Urinary bladder (tissue), 4 donors: ENCODE measurements around the gene PSMB8. TPM values are rescaled to one million over a fixed set of nuclear protein-coding genes. Genes with fewer than 3 reads are reported as not detected.

ENCODE experiments used
- DNase-seq: peaks from one replicate; pipeline ENCODE4 v3.0.0-alpha.2; 2015; ENCODE audit errors: extremely low spot score
- H3K27ac ChIP-seq: one replicate; pipeline ENCODE4 v1.5.1; 2013; ENCODE audit warnings: low read depth, mild to moderate bottlenecking, moderate library complexity
- H3K36me3 ChIP-seq: one replicate; pipeline ENCODE4 v1.6.1; 2013; ENCODE audit warnings: mild to moderate bottlenecking, moderate library complexity; ENCODE audit not compliant: insufficient read depth
- H3K4me1 ChIP-seq: one replicate; pipeline ENCODE4 v1.6.1; 2013; ENCODE audit warnings: mild to moderate bottlenecking, moderate library complexity; ENCODE audit not compliant: insufficient read depth
- H3K4me3 ChIP-seq: one replicate; pipeline ENCODE4 v1.5.1; 2013; ENCODE audit warnings: low read depth, low read length
- WGBS: extraction: QIAGEN DNeasy Blood & Tissue Kit; methylation state at CpG from one replicate; pipeline ENCODE4 v1.1.7; 2013; 5-methylcytosine and 5-hydroxymethylcytosine counted together
- polyA plus RNA-seq: library from polyadenylated mRNA; stranded (reverse); fragments of 200-250 nt; gene quantifications from one replicate; pipeline ENCODE4 v1.2.3, GENCODE V29; 2013
- total RNA-seq: library from RNA; depleted of rRNA; stranded (reverse); fragments of >200 nt; gene quantifications from one replicate; pipeline ENCODE4 v1.2.3, GENCODE V29; 2014
- donor health status: healthy with polysubstance abuse.
- donor health status: healthy.

Gene PSMB8
- total and polyA plus RNA-seq, 2 donors: 24.9 to 82.0 TPM

- peak overlapping the region; percentile 70 for H3K4me3 ChIP-seq
- WGBS: 48% methylated on average over 23 of the region's 23 CpGs
- no peaks in the 10 kb centered on the region for H3K36me3 ChIP-seq
- no peak for DNase-seq
- H3K4me1 ChIP-seq: peaks cover 3% of the 10 kb centered on the region
- peak overlapping the region; percentile 97 for H3K27ac ChIP-seq
Measured at GRCh38 chr6:32852018-32852843, 8.4 kb upstream of the PSMB8 start.

GRCh38 chr6:32851025-32851424 lies 7.2 kb upstream of the PSMB8 start:
- 88% methylated on average over 4 of the region's 4 CpGs for WGBS
- no peak for DNase-seq
- Histone ChIP-seq H3K36me3 (no peaks in the 10 kb centered on the region), H3K27ac (no peak overlapping the region), H3K4me3 (no peak overlapping the region), H3K4me1 (peaks cover 3% of the 10 kb centered on the region)

- Histone ChIP-seq H3K36me3 (no peaks in the 10 kb centered on the region), H3K4me1 (peaks cover 3% of the 10 kb centered on the region), H3K27ac (no peak overlapping the region), H3K4me3 (no peak overlapping the region)
- WGBS: 80% methylated on average over 6 of the region's 6 CpGs
- no peak for DNase-seq
Measured at GRCh38 chr6:32849126-32849525, 5.3 kb upstream of the PSMB8 start.

- H3K4me1 ChIP-seq: peaks cover 3% of the 10 kb centered on the region
- DNase-seq: no peak
- H3K36me3 ChIP-seq: no peaks in the 10 kb centered on the region
- no peak overlapping the region for H3K4me3 ChIP-seq
- H3K27ac ChIP-seq: no peak overlapping the region
- 87% methylated on average over 8 of the region's 8 CpGs for WGBS
Measured at GRCh38 chr6:32847795-32848194, 3.9 kb upstream of the PSMB8 start.

- no peaks in the 10 kb centered on the region for H3K36me3 ChIP-seq
- no peak for DNase-seq
- H3K4me3 ChIP-seq: no peak overlapping the region
- no peak overlapping the region for H3K27ac ChIP-seq
- H3K4me1 ChIP-seq: peaks cover under 1% of the 10 kb centered on the region
- 90% methylated on average over 10 of the region's 10 CpGs for WGBS
Measured at GRCh38 chr6:32847004-32847403, 3.2 kb upstream of the PSMB8 start.

GRCh38 chr6:32845384-32845884 lies 1.6 kb upstream of the PSMB8 start:
- H3K27ac ChIP-seq: peak overlapping the region; percentile 35
- H3K36me3 ChIP-seq: no peaks in the 10 kb centered on the region
- WGBS: 74% methylated on average over 10 of the region's 10 CpGs
- H3K4me1 ChIP-seq: no peaks in the 10 kb centered on the region
- peak overlapping the region; percentile 87 for H3K4me3 ChIP-seq
- no peak for DNase-seq

GRCh38 chr6:32844839-32845383 lies 1.1 kb upstream of the PSMB8 start:
- Histone ChIP-seq H3K4me3 (peak overlapping the region; percentile 87), H3K27ac (peak overlapping the region; percentile 77), H3K4me1 (no peaks in the 10 kb centered on the region), H3K36me3 (no peaks in the 10 kb centered on the region)
- DNase-seq: no peak
- WGBS: 31% methylated on average over 19 of the region's 19 CpGs

GRCh38 chr6:32843331-32843978 lies 392 bp downstream of the PSMB8 start:
- no peaks in the 10 kb centered on the region for H3K36me3 ChIP-seq

GRCh38 chr6:32842690-32843089 lies 1.2 kb downstream of the PSMB8 start:
- no peak for DNase-seq
- H3K4me1 ChIP-seq: no peaks in the 10 kb centered on the region
- WGBS: 91% methylated on average over 8 of the region's 8 CpGs
- no peaks in the 10 kb centered on the region for H3K36me3 ChIP-seq
- H3K4me3 ChIP-seq: no peak overlapping the region
- H3K27ac ChIP-seq: no peak overlapping the region

More at GRCh38 chr6:32843331-32843978, 392 bp downstream of the PSMB8 start:
- Histone ChIP-seq H3K4me1 (no peaks in the 10 kb centered on the region), H3K27ac (peak overlapping the region; percentile 83), H3K4me3 (peak overlapping the region; percentile 87)
- 8% methylated on average over 28 of the region's 28 CpGs for WGBS
- no peak for DNase-seq

- 94% methylated on average over 6 of the region's 6 CpGs for WGBS
- Histone ChIP-seq H3K4me3 (no peak overlapping the region), H3K36me3 (no peaks in the 10 kb centered on the region), H3K4me1 (no peaks in the 10 kb centered on the region), H3K27ac (no peak overlapping the region)
- no peak for DNase-seq
Measured at GRCh38 chr6:32842021-32842650, 1.7 kb downstream of the PSMB8 start.

- H3K4me3 ChIP-seq: no peak overlapping the region
- WGBS: 86% methylated on average over 9 of the region's 9 CpGs
- no peak overlapping the region for H3K27ac ChIP-seq
- no peak for DNase-seq
- H3K36me3 ChIP-seq: no peaks in the 10 kb centered on the region
- no peaks in the 10 kb centered on the region for H3K4me1 ChIP-seq
Measured at GRCh38 chr6:32840604-32841246, 3.1 kb downstream of the PSMB8 start.

- Histone ChIP-seq H3K36me3 (no peaks in the 10 kb centered on the region), H3K27ac (no peak overlapping the region), H3K4me1 (no peaks in the 10 kb centered on the region), H3K4me3 (no peak overlapping the region)
- DNase-seq: no peak
- 88% methylated on average over 15 of the region's 15 CpGs for WGBS
Measured at GRCh38 chr6:32839356-32839755, 4.5 kb downstream of the PSMB8 start.
